Caco-2 (cell line): ENCODE results near the gene UBQLN4. TPM values are rescaled to one million over a fixed set of nuclear protein-coding genes. Genes with fewer than 3 reads are reported as not detected.

Experiments used
- BruUV-seq: library from RNA; stranded (reverse); fragments of 400-500 nt; replicated peaks from 2 replicates; lab custom pipeline; 2021; lab: Mats Ljungman, UMichigan
- CTCF ChIA-PET: fragments of 300-600 bp; sonication (Branson Sonifier 250); formaldehyde crosslinking; loops from one replicate; lab custom pipeline; 2022; ENCODE audit warnings: antibody characterized with exemption; lab: Charles Lee
- POLR2A ChIA-PET: fragments of 300-600 bp; sonication (Branson Sonifier 250); formaldehyde crosslinking; loops from one replicate; lab custom pipeline; 2022; ENCODE audit warnings: antibody characterized with exemption; lab: Charles Lee
- DNase-seq, 2 experiments: peaks; one replicate each; pipeline versions ENCODE4 v3.0.0 to v3.0.0-alpha.2; 2020 to 2022
- H3K27me3 ChIP-seq: replicated peaks from 2 replicates; pipeline ENCODE4 v1.6.0; 2011; ENCODE audit warnings: low read length; ENCODE audit not compliant: control insufficient read depth, insufficient read depth
- H3K36me3 ChIP-seq: 2 replicates; pipeline ENCODE4 v1.5.1; 2011; ENCODE audit warnings: low read length; ENCODE audit not compliant: control insufficient read depth, insufficient read depth
- H3K4me1 ChIP-seq: fragments of 250-450 bp; sonication (Bioruptor Pico); 2 replicates; pipeline ENCODE4 v1.5.1; 2020; ENCODE audit warnings: mild to moderate bottlenecking
- H3K4me3 ChIP-seq: 2 replicates; pipeline ENCODE4 v1.5.1; 2011; ENCODE audit warnings: low read depth, mild to moderate bottlenecking, control low read depth, low read length
- H3K9me3 ChIP-seq: fragments of 250-450 bp; sonication (Bioruptor Pico); 2 replicates; pipeline ENCODE4 v1.5.1; 2020; ENCODE audit warnings: mild to moderate bottlenecking, moderate library complexity
- H3K27ac Mint-ChIP-seq: one replicate; pipeline ENCODE4 v1.8.0; 2022; ENCODE audit warnings: mixed read lengths; ENCODE audit not compliant: unreplicated experiment
- H3K27me3 Mint-ChIP-seq: one replicate; pipeline ENCODE4 v1.8.0; 2022; ENCODE audit warnings: mixed read lengths; ENCODE audit not compliant: insufficient read depth, unreplicated experiment
- H3K36me3 Mint-ChIP-seq: one replicate; pipeline ENCODE4 v1.8.0; 2022; ENCODE audit warnings: mild to moderate bottlenecking, mixed read lengths; ENCODE audit not compliant: insufficient read depth, unreplicated experiment
- H3K4me1 Mint-ChIP-seq: one replicate; pipeline ENCODE4 v1.8.0; 2022; ENCODE audit warnings: low read depth, mixed read lengths; ENCODE audit not compliant: unreplicated experiment
- H3K4me3 Mint-ChIP-seq: one replicate; pipeline ENCODE4 v1.8.0; 2022; ENCODE audit warnings: mild to moderate bottlenecking, moderate library complexity, mixed read lengths; ENCODE audit not compliant: unreplicated experiment
- H3K9me3 Mint-ChIP-seq: one replicate; pipeline ENCODE4 v1.8.0; 2022; ENCODE audit warnings: mixed read lengths; ENCODE audit not compliant: unreplicated experiment
- CTCF ChIP-seq, 2 experiments: fragments of 200-600 bp in 1 of 2; IDR thresholded peaks; 1 replicate in 1 of 2; 2 replicates in 1 of 2; pipeline versions ENCODE4 v1.5.1 to v1.8.0; 2011 to 2022; ENCODE audit warnings: antibody characterized with exemption in 1 of 2, control low read depth in 1 of 2, inconsistent platforms in 1 of 2, low read depth in 1 of 2, low read length in 1 of 2, mild to moderate bottlenecking in 1 of 2, moderate library complexity in 1 of 2; ENCODE audit not compliant: insufficient read depth in 1 of 2, severe bottlenecking in 1 of 2, unreplicated experiment in 1 of 2
- intact Hi-C: fragments of 100-400 bp; cut with micrococcal nuclease; formaldehyde crosslinking; loops from one replicate; pipeline ENCODE4 v1.10.0; 2022; ENCODE audit not compliant: unreplicated experiment
- total RNA-seq: library from RNA; stranded (reverse); gene quantifications from 2 replicates; pipeline ENCODE4 v1.2.3, GENCODE V29; 2022

UBQLN4 gene
- total RNA-seq, 1 experiment from 2014 or later: 60.9 TPM

GRCh38 chr1:155996166-155996565 lies 57.4 kb downstream of the UBQLN4 start:
- POLR2A ChIA-PET: no interaction called here
- H3K27me3 ChIP-seq: no peaks in the 10 kb centered on the region
- H3K4me1 Mint-ChIP-seq: peaks cover 8% of the 10 kb centered on the region
- no peak overlapping the region for H3K4me3 ChIP-seq
- BruUV-seq: no TSS peak
- no peaks in the 10 kb centered on the region for H3K27me3 Mint-ChIP-seq
- peaks cover 10% of the 10 kb centered on the region for H3K4me1 ChIP-seq
- intact Hi-C loops: no loop called here
- H3K9me3 ChIP-seq: no peaks in the 10 kb centered on the region
- no peak for DNase-seq
- no peaks in the 10 kb centered on the region for H3K9me3 Mint-ChIP-seq
- no peak for TF ChIP-seq CTCF (IDR thresholded peaks at IDR 0.05; ENCODE audit: insufficient read depth in 1 of 2, low read depth in 1 of 2, low read length in 1 of 2, severe bottlenecking in 1 of 2, unreplicated experiment in 1 of 2)
- no peak overlapping the region for H3K27ac Mint-ChIP-seq
- H3K4me3 Mint-ChIP-seq: no peak overlapping the region
- H3K36me3 ChIP-seq: no peaks in the 10 kb centered on the region
- CTCF ChIA-PET: interaction anchor here (1.4 kb wide), 1 partner anchor 58 kb away, joined by 3 read pairs; no protein-coding TSS in a partner anchor
- no peaks in the 10 kb centered on the region for H3K36me3 Mint-ChIP-seq

DNA sequence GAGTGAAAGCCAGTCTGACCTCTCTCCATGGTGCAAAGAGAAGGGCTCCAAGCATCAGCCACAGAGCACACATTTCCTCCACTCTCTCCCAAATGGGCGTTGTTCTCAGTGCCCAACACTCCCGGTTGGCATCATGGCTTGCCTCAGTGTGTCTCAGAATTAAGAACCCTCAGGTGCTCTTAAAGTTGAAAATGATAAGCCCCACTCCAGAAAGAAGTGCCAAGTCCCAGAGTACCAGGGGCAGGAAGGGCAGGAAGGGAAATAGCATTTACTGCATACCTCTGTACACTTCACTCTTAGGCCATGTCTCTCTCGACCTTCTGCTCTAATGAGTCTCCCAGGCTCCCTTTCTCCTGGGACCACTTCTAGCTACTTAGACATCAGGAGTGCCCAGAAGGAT lies 60.0 kb downstream of the UBQLN4 start:
- Histone ChIP-seq H3K4me3 (no peak overlapping the region), H3K9me3 (no peaks in the 10 kb centered on the region), H3K4me1 (peaks cover 10% of the 10 kb centered on the region), H3K27me3 (no peaks in the 10 kb centered on the region), H3K36me3 (no peaks in the 10 kb centered on the region)
- Mint-ChIP-seq H3K27me3 (no peaks in the 10 kb centered on the region), H3K9me3 (no peaks in the 10 kb centered on the region), H3K27ac (peak overlapping the region; percentile 46), H3K36me3 (no peaks in the 10 kb centered on the region), H3K4me1 (peaks cover 8% of the 10 kb centered on the region), H3K4me3 (no peak overlapping the region)
- CTCF ChIA-PET: no interaction called here
- no peak for DNase-seq
- no peak for TF ChIP-seq CTCF (IDR thresholded peaks at IDR 0.05; ENCODE audit: insufficient read depth in 1 of 2, low read depth in 1 of 2, low read length in 1 of 2, severe bottlenecking in 1 of 2, unreplicated experiment in 1 of 2)
- intact Hi-C loops: no loop called here
- POLR2A ChIA-PET: interaction anchor here (0.5 kb wide), 1 partner anchor 92 kb away, joined by 3 read pairs; no protein-coding TSS in a partner anchor
- no TSS peak for BruUV-seq

DNA sequence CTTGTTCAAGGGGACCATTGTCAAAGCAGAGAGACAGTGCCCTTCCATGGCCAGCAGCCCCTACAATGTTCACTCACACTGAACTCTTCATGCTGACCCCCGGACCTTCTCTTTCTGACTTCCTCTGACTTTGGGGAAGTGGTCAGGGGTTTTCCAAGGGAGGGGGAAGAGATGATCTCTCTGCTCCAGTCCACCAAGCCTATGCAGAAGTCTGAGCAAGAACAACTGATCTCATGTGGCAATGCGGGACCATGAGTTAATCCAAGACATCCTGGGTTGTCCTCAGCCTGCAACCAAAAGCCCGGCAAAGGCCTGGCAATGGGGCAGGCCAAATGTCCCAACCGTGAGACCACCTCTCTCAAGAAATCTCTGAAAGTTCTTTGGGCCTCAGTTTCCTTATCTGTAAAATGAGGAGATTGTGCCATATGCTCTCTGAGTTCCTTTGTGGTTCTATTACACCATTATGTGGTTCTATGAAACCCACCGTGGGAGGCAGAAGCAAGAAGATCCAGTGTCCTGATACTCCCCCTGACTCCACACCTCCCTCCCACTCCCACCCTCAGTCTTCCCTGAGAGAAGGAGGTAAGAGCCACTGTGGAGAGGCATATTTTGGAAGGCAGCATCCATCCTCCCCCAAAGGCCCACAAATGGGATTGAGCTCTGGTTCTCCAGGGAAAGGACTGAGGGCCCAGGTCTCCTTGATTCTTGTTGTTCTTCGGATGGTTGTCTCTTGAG lies 63.4 kb downstream of the UBQLN4 start:
- no peaks in the 10 kb centered on the region for H3K9me3 ChIP-seq
- Mint-ChIP-seq H3K4me1 (peaks cover 8% of the 10 kb centered on the region), H3K9me3 (no peaks in the 10 kb centered on the region), H3K27ac (peak overlapping the region; percentile 39), H3K4me3 (no peak overlapping the region), H3K36me3 (no peaks in the 10 kb centered on the region), H3K27me3 (no peaks in the 10 kb centered on the region)
- intact Hi-C loops: no loop called here
- no TSS peak for BruUV-seq
- H3K36me3 ChIP-seq: no peaks in the 10 kb centered on the region
- TF ChIP-seq CTCF (IDR thresholded peaks at IDR 0.05; ENCODE audit: insufficient read depth in 1 of 2, low read depth in 1 of 2, low read length in 1 of 2, severe bottlenecking in 1 of 2, unreplicated experiment in 1 of 2): no peak
- no peak for DNase-seq
- peaks cover 8% of the 10 kb centered on the region for H3K4me1 ChIP-seq
- POLR2A ChIA-PET: no interaction called here
- H3K27me3 ChIP-seq: no peaks in the 10 kb centered on the region
- CTCF ChIA-PET: interaction anchor here (0.6 to 3.1 kb wide), 13 partner anchors 11 to 80 kb away, joined by 3 to 29 read pairs (median 5); partner anchors contain the start of gene ARHGEF2
- H3K4me3 ChIP-seq: no peak overlapping the region
